Lower leg skin (tissue), 4 donors: ENCODE data around the gene OR6N2. TPM values are rescaled to one million over a fixed set of nuclear protein-coding genes. Genes with fewer than 3 reads are reported as not detected.

Experiments used
- DNase-seq, 2 donors: peaks; one replicate each; pipeline ENCODE4 v3.0.0-alpha.2; 2019; ENCODE audit warnings: low spot score in 2 of 2
- H3K4me3 ChIP-seq: fragments of 200-600 bp; sonication (generic); 2 replicates; pipeline ENCODE4 v1.5.1; 2017; ENCODE audit warnings: mild to moderate bottlenecking, low read depth; ENCODE audit not compliant: poor library complexity, severe bottlenecking
- CTCF ChIP-seq, 3 donors: fragments of 450-650 bp; IDR thresholded peaks; one replicate each; pipeline ENCODE4 v1.5.1; 2016; ENCODE audit warnings: antibody characterized with exemption in 3 of 3, mild to moderate bottlenecking in 3 of 3, moderate library complexity in 2 of 3
- POLR2A ChIP-seq, 2 donors: fragments of 450-650 bp; IDR thresholded peaks; one replicate each; pipeline ENCODE4 v1.6.1; 2016 to 2017; ENCODE audit warnings: antibody characterized with exemption in 2 of 2, mild to moderate bottlenecking in 1 of 2, moderate library complexity in 1 of 2
- WGBS, 2 donors: methylation state at CpG; one replicate each; pipeline ENCODE4 v1.1.5; 2018; 5-methylcytosine and 5-hydroxymethylcytosine counted together
- intact Hi-C: fragments of 100-400 bp; cut with DNase I; formaldehyde crosslinking; loops from one replicate; pipeline ENCODE4 v1.15.0; 2023; ENCODE audit warnings: low total_unique reads
- total RNA-seq, 4 donors: library from RNA; depleted of rRNA; stranded (reverse); fragments of >200 nt; gene quantifications; one replicate each; pipeline ENCODE4 v1.1.0, GENCODE V29; 2016

OR6N2 gene
- total RNA-seq, 4 donors from 2014 or later: not detected

GRCh38 chr1:158818560-158818959 lies 37.6 kb upstream of the OR6N2 start:
- WGBS, 2 donors: 74 to 78% methylated on average over 1 of the region's 1 CpG
- intact Hi-C loops: no loop called here
- DNase-seq: no peak
- no peak overlapping the region for H3K4me3 ChIP-seq
- TF ChIP-seq POLR2A (IDR thresholded peaks at IDR 0.05) (no peak), CTCF (IDR thresholded peaks at IDR 0.05) (no peak)

- TF ChIP-seq POLR2A (IDR thresholded peaks at IDR 0.05): no peak
- TF ChIP-seq CTCF (IDR thresholded peaks at IDR 0.05): no peak
- intact Hi-C loops: no loop called here
- DNase-seq: no peak
- no peak overlapping the region for H3K4me3 ChIP-seq
- 0 to 37% methylated on average over 1 of the region's 1 CpG for WGBS, 2 donors
Observed at GRCh38 chr1:158814970-158815369, 34.0 kb upstream of the OR6N2 start.

- WGBS, 2 donors: 69 to 70% methylated on average over 3 of the region's 3 CpGs
- intact Hi-C loops: no loop called here
Observed at GRCh38 chr1:158813164-158813563, 32.2 kb upstream of the OR6N2 start.

GRCh38 chr1:158812336-158812735 lies 31.3 kb upstream of the OR6N2 start:
- WGBS, 2 donors: 68 to 74% methylated on average over 2 of the region's 2 CpGs
- intact Hi-C loops: no loop called here
- no peak overlapping the region for H3K4me3 ChIP-seq
- TF ChIP-seq CTCF (IDR thresholded peaks at IDR 0.05) (no peak), POLR2A (IDR thresholded peaks at IDR 0.05) (no peak)
- no peak for DNase-seq

More at GRCh38 chr1:158813164-158813563, 32.2 kb upstream of the OR6N2 start:
- H3K4me3 ChIP-seq: no peak overlapping the region
- no peak for TF ChIP-seq POLR2A (IDR thresholded peaks at IDR 0.05)
- TF ChIP-seq CTCF (IDR thresholded peaks at IDR 0.05): no peak
- no peak for DNase-seq

GRCh38 chr1:158810311-158810710 lies 29.3 kb upstream of the OR6N2 start:
- TF ChIP-seq CTCF (IDR thresholded peaks at IDR 0.05) (no peak), POLR2A (IDR thresholded peaks at IDR 0.05) (no peak)
- DNase-seq: no peak
- no peak overlapping the region for H3K4me3 ChIP-seq
- intact Hi-C loops: no loop called here
- 70 to 77% methylated on average over 4 of the region's 4 CpGs for WGBS, 2 donors

- TF ChIP-seq POLR2A (IDR thresholded peaks at IDR 0.05) (no peak), CTCF (IDR thresholded peaks at IDR 0.05) (no peak)
- intact Hi-C loops: no loop called here
- DNase-seq: no peak
- no peak overlapping the region for H3K4me3 ChIP-seq
- 80 to 85% methylated on average over 5 of the region's 5 CpGs for WGBS, 2 donors
Observed at GRCh38 chr1:158809862-158810261, 28.9 kb upstream of the OR6N2 start.
